NCI-H2107 treated with DMSO at 0.1 percent for 48 hours (cell line): ENCODE measurements around the gene UMODL1.
"Not testable (repeated sequence)": the region's sequence is repeated elsewhere in the genome, so short reads cannot be mapped to it uniquely, and the experiment has no call there.

Source experiments
- DNase-seq: peaks from one replicate; lab custom pipeline; 2025; ENCODE audit not compliant: unreplicated experiment; lab: John Stamatoyannopoulos, UW

The UMODL1 gene

DNA sequence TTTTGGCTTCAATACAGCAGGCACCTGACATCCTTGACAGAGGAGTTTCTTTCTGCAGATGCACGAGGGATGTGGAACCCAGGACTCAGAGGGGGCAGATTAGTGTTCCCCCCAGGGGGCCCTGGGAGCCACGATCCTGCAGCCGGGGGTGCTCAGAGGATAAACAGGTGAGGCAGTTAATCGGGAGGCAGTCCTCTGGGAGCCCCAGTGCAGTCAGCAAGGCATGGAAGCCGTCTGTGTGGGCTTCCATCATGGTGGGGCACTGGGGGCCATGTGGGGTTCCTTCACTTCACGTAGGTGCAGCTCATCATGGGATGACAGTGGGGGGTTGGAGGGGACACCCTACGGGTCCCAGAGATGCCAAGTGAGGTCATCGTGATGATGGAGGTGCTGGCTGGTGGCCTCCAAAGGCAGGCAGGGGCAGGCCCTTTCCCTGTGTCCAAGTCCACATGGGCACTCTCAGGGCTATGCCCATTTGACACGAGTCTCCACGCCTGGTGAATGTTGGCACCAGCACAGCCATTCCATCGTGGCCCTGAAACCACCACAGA lies 88.5 kb downstream of the UMODL1 start:
- DNase-seq, result no peak

DNA sequence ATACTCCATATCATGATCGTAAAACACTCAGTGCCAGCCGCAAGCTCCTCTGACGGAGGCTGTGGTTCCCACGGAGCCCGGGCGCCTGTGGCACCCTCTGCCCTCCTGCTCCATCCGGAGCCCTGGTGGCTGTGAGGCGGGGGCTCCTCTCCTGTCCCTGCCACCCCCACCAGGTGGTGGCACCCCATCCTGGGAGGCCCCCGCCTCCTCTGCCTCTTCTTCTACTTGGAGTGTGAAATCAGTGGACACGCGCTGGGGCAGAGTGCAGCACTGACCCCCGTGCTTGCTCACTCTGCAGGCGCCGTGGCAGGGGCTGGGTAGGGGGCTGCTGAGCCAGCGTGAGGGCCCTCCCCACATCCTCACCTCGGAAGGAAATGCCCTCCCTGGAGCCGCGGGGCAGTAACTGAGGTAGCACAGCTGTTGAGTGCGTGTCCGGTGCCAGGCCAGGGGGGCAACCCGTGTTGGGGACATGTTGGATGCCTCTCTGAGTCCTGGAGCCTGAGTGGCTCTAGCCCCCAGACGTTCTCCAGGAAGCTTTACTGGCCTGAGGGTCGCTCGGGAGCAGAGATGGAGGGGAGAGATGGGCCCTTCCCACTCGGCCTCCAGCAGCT lies 89.1 kb downstream of the UMODL1 start:
- DNase-seq, result no peak

DNA sequence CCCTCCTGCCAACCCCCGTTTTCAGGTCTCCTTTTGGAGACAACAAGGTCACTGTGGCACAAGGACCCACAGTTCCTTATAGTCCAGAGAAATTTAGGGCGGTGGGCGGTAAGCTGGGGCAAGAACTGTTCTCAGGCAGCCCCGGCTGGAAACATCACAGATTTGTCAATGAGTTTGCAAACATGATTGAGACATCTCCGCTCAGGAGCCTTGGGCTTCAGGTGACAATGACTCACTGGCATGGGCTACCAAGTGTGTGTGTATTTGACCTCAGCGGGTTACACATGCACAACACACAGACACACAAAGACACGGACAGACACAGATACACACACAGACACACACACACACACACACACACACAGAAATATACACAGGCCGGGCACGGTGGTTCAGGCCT lies 89.6 kb downstream of the UMODL1 start:
- DNase-seq, result no peak

DNA sequence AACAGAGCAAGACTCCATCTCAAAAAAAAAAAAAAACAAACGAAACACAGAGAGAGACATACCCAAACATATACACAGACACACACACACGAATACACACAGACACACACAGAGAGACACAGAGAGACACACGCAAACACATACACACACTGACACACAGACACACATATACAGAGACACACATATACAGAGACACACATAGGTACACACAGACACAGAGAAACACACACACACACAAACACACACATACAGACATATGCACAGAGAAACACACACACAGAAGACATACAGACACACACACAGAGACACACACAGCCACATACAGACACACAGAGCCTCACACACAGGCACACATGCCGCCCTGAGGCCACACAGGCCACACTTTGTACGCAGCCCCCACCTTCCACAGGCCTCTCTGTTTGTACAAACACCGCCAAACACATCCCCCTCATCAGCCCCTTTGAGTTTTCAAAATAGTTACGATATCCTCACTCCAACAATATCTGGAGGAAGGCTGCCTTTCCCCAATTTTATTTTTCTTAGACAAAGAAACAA lies 90.4 kb downstream of the UMODL1 start:
- DNase-seq, result no peak

GRCh38 chr21:42161956-42162681 lies 91.0 kb downstream of the UMODL1 start:
- DNase-seq, result no peak

GRCh38 chr21:42162831-42163510 lies 91.9 kb downstream of the UMODL1 start:
- DNase-seq, result no peak

- DNase-seq, result no peak
These were observed 92.4 kb downstream of the UMODL1 start for GRCh38 chr21:42163511-42163863.

DNA sequence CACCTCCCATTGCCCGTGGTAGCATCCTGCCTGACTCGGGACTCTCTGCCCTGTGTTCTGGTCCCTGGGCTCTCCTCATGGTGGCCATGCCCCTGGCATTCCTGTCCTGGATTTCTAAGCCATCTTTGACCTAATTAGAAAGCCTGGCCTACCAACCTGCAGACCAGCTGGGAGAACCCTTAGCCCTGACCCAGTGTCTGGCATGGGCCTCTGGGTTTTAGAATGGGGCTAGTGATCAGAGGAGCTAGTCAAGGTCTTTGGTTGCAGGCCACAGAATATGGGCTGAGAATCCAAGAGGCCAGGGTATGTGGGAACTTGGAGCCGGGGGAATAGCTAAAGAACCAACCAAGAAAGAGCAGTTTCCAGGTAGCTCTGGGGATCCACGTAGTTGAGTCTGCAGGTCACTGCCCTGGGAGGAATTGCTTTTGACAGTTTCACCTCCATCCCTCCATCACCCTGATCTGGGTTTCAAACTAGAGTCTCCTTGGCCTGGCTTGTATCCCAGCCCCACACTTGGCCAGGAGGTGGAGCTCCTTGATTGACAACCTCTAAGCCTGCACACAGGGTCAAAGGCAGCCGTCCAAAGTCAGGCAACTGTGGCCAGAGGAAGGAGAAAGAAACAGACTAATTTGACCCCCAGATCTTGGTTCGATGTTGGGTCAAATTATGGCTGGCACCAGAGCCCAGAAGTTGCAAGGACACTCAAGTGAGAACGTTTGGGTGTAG lies 93.1 kb downstream of the UMODL1 start:
- peak; percentile 29 for DNase-seq

- DNase-seq, result no peak
These were observed 93.7 kb downstream of the UMODL1 start for GRCh38 chr21:42164818-42165217.

- no peak for DNase-seq
These were observed 94.8 kb downstream of the UMODL1 start for GRCh38 chr21:42165901-42166300.

- DNase-seq, result no peak
These were observed 98.6 kb downstream of the UMODL1 start for GRCh38 chr21:42169758-42170157.

DNA sequence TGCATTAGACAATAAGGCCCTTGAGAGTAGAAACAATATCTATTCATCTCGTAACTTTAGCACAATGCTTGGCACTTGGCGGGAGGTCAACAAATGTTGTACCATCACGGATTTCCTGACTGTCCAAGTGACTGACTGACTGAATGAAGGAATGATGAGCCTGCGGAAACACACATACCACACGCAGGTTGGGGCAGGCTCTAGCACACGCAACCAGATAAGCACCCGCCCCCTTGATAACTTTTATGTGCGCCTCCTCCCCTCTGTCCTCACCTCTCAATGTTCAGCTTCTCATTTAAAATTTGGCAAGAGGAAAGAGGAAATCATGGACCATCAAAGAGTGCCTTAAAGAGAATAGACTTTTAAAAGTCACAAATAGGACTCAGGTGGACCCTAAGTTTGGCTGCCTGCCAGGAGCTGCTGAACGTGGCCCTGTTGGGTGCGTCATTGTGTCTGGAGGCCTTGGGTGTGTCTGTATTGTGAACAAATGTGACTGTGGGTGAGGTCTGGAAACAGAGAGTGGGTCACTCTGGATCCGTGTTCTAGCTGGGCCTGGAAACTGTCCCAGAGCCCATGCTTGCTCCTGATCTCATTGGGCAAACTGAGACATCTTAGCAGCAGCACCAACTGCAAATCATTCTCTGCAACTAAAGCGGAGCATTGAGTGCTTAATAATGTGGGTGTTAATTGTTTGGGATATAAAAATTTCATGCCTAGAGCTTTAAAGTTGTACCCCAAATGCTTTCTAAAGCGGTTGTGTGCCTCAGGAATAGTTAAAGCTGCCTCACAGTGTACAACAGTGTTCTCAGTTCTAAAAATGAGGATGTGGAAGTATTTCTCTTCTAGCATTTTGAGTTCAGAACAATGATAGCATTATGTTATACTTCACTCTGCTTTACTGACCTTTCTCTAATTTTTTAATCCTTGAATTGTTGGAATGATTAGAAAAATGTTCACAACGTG lies 100.3 kb downstream of the UMODL1 start:
- no peak for DNase-seq

GRCh38 chr21:42172596-42173483 lies 101.7 kb downstream of the UMODL1 start:
- DNase-seq, result no peak

DNA sequence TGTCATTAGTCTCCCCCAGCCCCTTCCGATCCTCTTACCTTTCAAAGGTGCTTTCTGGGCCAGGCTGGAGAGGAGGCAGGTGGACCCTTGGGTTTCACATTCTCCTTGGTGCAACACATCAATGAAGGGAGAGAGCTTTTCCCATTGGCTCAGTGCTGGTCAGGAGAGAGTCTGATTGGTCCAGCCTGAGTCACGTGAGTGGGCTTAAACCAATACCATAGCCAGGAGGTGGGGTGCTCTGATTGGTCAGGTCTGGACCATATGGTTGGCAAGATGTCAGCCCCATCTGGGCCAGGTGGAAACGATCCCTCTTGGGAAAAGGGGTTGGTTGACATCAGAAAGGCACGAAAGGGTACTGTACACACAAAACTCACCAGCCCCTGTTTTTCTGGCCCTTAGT lies 103.1 kb downstream of the UMODL1 start:
- no peak for DNase-seq

GRCh38 chr21:42175110-42175710 lies 104.1 kb downstream of the UMODL1 start:
- no peak for DNase-seq

DNA sequence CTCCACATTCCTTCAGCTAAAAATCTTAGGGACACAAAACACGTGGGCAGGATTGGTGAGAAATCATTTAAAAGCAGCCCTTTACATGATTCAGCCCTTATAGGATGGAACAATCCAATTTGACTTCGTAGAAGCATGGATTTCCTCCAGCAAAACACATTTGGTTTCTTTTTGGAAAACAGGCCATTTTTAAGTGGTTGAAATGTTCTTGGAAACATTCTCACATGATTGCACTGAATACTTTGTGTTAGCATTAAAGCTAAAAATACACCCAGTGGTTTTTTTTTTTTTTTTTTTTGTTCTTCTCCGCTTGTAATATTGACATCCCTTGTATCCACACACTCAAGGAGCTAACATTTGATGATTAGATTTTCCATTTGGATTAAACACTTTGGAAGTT lies 105.7 kb downstream of the UMODL1 start:
- no peak for DNase-seq

GRCh38 chr21:42179316-42179715 lies 108.2 kb downstream of the UMODL1 start:
- DNase-seq, result no peak

DNA sequence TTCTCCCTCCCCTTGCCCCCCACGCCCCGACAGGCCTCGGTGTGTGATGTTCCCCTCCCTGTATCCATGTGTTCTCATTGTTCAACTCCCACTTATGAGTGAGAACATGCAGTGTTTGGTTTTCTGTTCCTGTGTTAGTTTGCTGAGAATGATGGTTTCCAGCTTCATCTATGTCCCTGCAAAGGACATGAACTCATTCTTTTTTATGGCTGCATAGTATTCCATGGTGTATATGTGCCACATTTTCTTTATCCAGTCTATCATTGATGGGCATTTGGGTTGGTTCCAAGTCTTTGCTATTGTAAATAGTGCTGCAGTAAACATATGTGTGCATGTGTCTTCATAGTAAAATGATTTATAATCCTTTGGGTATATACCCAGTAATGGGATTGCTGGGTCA lies 108.9 kb downstream of the UMODL1 start:
- not testable (repeated sequence) for DNase-seq
